GM12878 (cell line): ENCODE results near the gene LRP5. TPM values are rescaled to one million over a fixed set of nuclear protein-coding genes. Genes with fewer than 3 reads are reported as not detected.

ENCODE experiments used
- CREM ChIP-seq: IDR thresholded peaks from 2 replicates; pipeline ENCODE4 v1.6.1; 2014; ENCODE audit warnings: antibody characterized with exemption, low read depth
- EGR1 ChIP-seq, 2 experiments: IDR thresholded peaks; 1 replicate in 1 of 2; 2 replicates in 1 of 2; pipeline ENCODE4 v1.6.1; 2011 to 2012; ENCODE audit warnings: low read depth in 2 of 2, low read length in 2 of 2, borderline replicate concordance in 1 of 2, mild to moderate bottlenecking in 1 of 2, moderate library complexity in 1 of 2
- ETV6 ChIP-seq, 2 experiments: fragments of 450-650 bp in 1 of 2; IDR thresholded peaks in 1 of 2; conservative IDR thresholded peaks in 1 of 2; 2 replicates each; pipeline ENCODE4 v1.6.1; 2014; ENCODE audit warnings: antibody characterized with exemption in 1 of 2, borderline replicate concordance in 1 of 2, low read depth in 1 of 2, mild to moderate bottlenecking in 1 of 2, moderate library complexity in 1 of 2
- FOXK2 ChIP-seq: fragments of 450-650 bp; IDR thresholded peaks from 2 replicates; pipeline ENCODE4 v1.6.1; 2017; ENCODE audit warnings: mild to moderate bottlenecking, moderate library complexity
- MTA3 ChIP-seq: IDR thresholded peaks from 2 replicates; pipeline ENCODE4 v1.6.1; 2012; ENCODE audit warnings: low read length, inconsistent platforms, borderline replicate concordance
- MYB ChIP-seq: fragments of 150-350 bp; IDR thresholded peaks from 2 replicates; pipeline ENCODE4 v1.6.1; 2014; ENCODE audit warnings: mild to moderate bottlenecking, low read depth, low read length, borderline replicate concordance
- NFYB ChIP-seq: IDR thresholded peaks from 2 replicates; pipeline ENCODE4 v1.6.1; 2011; ENCODE audit warnings: low read depth, mild to moderate bottlenecking, low read length, improper control_type of control experiment, moderate library complexity; ENCODE audit not compliant: insufficient read depth
- RCOR1 ChIP-seq: conservative IDR thresholded peaks from 2 replicates; pipeline ENCODE4 v1.6.1; 2012; ENCODE audit warnings: low read depth, low read length, improper control_type of control experiment
- SMAD5 ChIP-seq: IDR thresholded peaks from 2 replicates; pipeline ENCODE4 v1.6.1; 2016; ENCODE audit warnings: antibody characterized with exemption, low read depth
- SREBF2 ChIP-seq: IDR thresholded peaks from 2 replicates; pipeline ENCODE4 v1.6.1; 2012; ENCODE audit warnings: mild to moderate bottlenecking, low read length
- STAT3 ChIP-seq: IDR thresholded peaks from 2 replicates; pipeline ENCODE4 v1.6.1; 2011; ENCODE audit warnings: low read depth, low read length, improper control_type of control experiment
- TARDBP ChIP-seq: IDR thresholded peaks from 2 replicates; pipeline ENCODE4 v1.6.1; 2016; ENCODE audit warnings: borderline replicate concordance
- TCF12 ChIP-seq: IDR thresholded peaks from 2 replicates; pipeline ENCODE4 v1.6.1; 2011; ENCODE audit warnings: low read depth, mild to moderate bottlenecking, low read length
- TCF7 ChIP-seq: IDR thresholded peaks from 2 replicates; pipeline ENCODE4 v1.6.1; 2014; ENCODE audit warnings: antibody characterized with exemption, borderline replicate concordance
- polyA plus RNA-seq, 11 experiments: library from polyadenylated mRNA; depleted of rRNA in 4 of 11; unstranded in 6 of 11; stranded (reverse) in 5 of 11; fragments of >200 nt; fragmentation: Nextera tagmentation in 4 of 11; fragmentation: Illumina TruSeq in 1 of 11; extraction: Ambion mirVana in 4 of 11; extraction: Trizol in 1 of 11; gene quantifications; 1 replicate in 1 of 11; 2 replicates in 10 of 11; pipeline versions ENCODE4 v1.2.1 to v1.2.3, GENCODE V29; 2011 to 2016; ENCODE audit warnings: inconsistent platforms in 2 of 11, missing spikeins in 2 of 11, low read depth in 1 of 11
- total RNA-seq, 4 experiments: library from RNA; depleted of rRNA in 3 of 4; stranded (reverse); fragments of >200 nt in 3 of 4; fragmentation: Illumina TruSeq in 1 of 4; extraction: Trizol in 1 of 4; gene quantifications; 2 replicates each; pipeline versions ENCODE4 v1.2.1 to v1.2.3, GENCODE V29; 2013 to 2021
- TF ChIP-seq, protein P1 (sequence below): fragments of 450-650 bp; IDR thresholded peaks from 2 replicates; pipeline ENCODE4 v1.6.1; 2017; ENCODE audit warnings: mild to moderate bottlenecking, low read depth, inconsistent platforms; ENCODE audit not compliant: poor library complexity, severe bottlenecking
- TF ChIP-seq, protein P2 (sequence below): fragments of 450-650 bp; IDR thresholded peaks from 2 replicates; pipeline ENCODE4 v1.6.1; 2017; ENCODE audit warnings: mild to moderate bottlenecking, moderate library complexity
- TF ChIP-seq, protein P3 (sequence below): fragments of 150-350 bp; IDR thresholded peaks from 2 replicates; pipeline ENCODE4 v1.6.1; 2014; ENCODE audit warnings: mild to moderate bottlenecking, low read depth, low read length
- TF ChIP-seq, protein P4 (sequence below): fragments of 450-650 bp; formaldehyde crosslinking; IDR thresholded peaks from 2 replicates; pipeline ENCODE4 v1.4.0; 2022; ENCODE audit warnings: mild to moderate bottlenecking, moderate library complexity

The LRP5 gene
- total and polyA plus RNA-seq, 10 of the 15 experiments (the other 5 are each of a cell fraction or from before 2014, with no cell fraction given) = 0.37 to 34.0 (median 6.6) TPM

DNA sequence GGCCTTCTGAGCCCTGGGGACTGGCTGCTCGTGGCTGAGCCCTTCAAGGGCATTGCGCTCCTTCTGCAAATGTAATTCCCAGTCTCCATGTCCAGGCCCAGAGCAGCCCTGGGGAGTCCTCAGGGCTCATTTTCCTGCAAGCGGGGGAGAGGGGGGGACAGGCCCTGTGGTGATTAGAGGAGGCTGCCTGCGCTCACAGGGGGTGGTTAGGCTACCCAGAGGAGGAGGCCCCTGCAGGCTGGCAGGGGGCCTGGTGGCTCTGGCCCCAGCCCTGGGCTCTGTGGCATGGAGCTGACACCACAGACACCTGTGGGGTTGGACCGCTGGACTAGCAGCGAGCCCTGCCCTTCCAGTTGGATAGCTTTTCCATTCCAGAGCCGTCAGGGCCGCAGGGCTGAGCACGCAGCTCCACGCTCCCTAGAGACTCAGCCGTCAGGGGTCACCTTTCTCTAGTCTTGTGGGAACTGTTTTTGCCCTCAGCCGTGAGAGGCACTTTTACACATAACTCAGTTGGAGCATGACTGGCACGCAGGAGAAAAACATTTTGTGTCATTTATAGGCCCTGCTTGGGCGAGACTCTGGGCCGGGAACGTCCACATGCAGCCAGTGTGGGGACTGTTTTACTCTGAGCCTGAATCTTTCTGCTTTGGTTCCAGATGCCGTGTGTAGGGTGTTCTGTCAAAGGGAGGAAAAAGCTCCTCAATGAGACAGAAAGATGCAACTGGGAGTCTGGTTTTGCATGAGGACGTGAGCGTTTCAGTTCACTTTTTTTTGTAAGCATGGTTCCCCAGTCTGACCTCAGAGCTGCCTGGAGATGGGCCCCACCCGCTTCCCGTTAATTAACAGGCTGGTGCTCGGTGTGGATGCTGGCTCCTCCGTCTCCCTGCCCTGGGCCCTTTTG lies 58.1 kb downstream of the LRP5 start (continued):
- TF ChIP-seq, protein P1, sequence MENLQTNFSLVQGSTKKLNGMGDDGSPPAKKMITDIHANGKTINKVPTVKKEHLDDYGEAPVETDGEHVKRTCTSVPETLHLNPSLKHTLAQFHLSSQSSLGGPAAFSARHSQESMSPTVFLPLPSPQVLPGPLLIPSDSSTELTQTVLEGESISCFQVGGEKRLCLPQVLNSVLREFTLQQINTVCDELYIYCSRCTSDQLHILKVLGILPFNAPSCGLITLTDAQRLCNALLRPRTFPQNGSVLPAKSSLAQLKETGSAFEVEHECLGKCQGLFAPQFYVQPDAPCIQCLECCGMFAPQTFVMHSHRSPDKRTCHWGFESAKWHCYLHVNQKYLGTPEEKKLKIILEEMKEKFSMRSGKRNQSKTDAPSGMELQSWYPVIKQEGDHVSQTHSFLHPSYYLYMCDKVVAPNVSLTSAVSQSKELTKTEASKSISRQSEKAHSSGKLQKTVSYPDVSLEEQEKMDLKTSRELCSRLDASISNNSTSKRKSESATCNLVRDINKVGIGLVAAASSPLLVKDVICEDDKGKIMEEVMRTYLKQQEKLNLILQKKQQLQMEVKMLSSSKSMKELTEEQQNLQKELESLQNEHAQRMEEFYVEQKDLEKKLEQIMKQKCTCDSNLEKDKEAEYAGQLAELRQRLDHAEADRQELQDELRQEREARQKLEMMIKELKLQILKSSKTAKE = peak; percentile 90
- TF ChIP-seq MTA3 = no peak
- peak; percentile 92; the same call in 1 of the 2 replicates for TF ChIP-seq RCOR1
- no peak for TF ChIP-seq NFYB
- TF ChIP-seq, protein P2, sequence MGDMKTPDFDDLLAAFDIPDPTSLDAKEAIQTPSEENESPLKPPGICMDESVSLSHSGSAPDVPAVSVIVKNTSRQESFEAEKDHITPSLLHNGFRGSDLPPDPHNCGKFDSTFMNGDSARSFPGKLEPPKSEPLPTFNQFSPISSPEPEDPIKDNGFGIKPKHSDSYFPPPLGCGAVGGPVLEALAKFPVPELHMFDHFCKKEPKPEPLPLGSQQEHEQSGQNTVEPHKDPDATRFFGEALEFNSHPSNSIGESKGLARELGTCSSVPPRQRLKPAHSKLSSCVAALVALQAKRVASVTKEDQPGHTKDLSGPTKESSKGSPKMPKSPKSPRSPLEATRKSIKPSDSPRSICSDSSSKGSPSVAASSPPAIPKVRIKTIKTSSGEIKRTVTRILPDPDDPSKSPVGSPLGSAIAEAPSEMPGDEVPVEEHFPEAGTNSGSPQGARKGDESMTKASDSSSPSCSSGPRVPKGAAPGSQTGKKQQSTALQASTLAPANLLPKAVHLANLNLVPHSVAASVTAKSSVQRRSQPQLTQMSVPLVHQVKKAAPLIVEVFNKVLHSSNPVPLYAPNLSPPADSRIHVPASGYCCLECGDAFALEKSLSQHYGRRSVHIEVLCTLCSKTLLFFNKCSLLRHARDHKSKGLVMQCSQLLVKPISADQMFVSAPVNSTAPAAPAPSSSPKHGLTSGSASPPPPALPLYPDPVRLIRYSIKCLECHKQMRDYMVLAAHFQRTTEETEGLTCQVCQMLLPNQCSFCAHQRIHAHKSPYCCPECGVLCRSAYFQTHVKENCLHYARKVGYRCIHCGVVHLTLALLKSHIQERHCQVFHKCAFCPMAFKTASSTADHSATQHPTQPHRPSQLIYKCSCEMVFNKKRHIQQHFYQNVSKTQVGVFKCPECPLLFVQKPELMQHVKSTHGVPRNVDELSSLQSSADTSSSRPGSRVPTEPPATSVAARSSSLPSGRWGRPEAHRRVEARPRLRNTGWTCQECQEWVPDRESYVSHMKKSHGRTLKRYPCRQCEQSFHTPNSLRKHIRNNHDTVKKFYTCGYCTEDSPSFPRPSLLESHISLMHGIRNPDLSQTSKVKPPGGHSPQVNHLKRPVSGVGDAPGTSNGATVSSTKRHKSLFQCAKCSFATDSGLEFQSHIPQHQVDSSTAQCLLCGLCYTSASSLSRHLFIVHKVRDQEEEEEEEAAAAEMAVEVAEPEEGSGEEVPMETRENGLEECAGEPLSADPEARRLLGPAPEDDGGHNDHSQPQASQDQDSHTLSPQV = no peak
- no peak for TF ChIP-seq FOXK2
- TF ChIP-seq CREM = peak; percentile 70; the same call in 1 of the 2 replicates
- TF ChIP-seq, protein P3, sequence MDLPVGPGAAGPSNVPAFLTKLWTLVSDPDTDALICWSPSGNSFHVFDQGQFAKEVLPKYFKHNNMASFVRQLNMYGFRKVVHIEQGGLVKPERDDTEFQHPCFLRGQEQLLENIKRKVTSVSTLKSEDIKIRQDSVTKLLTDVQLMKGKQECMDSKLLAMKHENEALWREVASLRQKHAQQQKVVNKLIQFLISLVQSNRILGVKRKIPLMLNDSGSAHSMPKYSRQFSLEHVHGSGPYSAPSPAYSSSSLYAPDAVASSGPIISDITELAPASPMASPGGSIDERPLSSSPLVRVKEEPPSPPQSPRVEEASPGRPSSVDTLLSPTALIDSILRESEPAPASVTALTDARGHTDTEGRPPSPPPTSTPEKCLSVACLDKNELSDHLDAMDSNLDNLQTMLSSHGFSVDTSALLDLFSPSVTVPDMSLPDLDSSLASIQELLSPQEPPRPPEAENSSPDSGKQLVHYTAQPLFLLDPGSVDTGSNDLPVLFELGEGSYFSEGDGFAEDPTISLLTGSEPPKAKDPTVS = no peak
- no peak for TF ChIP-seq SREBF2
- peak; percentile 62; the same call in 1 of the 2 replicates for TF ChIP-seq TCF12
- TF ChIP-seq EGR1 (IDR thresholded peaks at IDR 0.05; ENCODE audit: borderline replicate concordance in 1 of 2, low read depth in 2 of 2, low read length in 2 of 2) = no peak
- TF ChIP-seq MYB = no peak
- no peak for TF ChIP-seq TCF7
- TF ChIP-seq, protein P4, sequence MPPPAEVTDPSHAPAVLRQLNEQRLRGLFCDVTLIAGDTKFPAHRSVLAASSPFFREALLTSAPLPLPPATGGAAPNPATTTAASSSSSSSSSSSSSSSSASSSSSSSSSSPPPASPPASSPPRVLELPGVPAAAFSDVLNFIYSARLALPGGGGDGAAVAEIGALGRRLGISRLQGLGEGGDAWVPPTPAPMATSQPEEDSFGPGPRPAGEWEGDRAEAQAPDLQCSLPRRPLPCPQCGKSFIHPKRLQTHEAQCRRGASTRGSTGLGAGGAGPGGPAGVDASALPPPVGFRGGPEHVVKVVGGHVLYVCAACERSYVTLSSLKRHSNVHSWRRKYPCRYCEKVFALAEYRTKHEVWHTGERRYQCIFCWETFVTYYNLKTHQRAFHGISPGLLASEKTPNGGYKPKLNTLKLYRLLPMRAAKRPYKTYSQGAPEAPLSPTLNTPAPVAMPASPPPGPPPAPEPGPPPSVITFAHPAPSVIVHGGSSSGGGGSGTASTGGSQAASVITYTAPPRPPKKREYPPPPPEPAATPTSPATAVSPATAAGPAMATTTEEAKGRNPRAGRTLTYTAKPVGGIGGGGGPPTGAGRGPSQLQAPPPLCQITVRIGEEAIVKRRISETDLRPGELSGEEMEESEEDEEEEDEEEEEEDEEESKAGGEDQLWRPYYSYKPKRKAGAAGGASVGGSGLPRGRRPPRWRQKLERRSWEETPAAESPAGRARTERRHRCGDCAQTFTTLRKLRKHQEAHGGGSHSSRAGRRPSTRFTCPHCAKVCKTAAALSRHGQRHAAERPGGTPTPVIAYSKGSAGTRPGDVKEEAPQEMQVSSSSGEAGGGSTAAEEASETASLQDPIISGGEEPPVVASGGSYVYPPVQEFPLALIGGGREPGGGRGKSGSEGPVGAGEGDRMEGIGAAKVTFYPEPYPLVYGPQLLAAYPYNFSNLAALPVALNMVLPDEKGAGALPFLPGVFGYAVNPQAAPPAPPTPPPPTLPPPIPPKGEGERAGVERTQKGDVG = no peak
- no peak for TF ChIP-seq ETV6 (conservative IDR thresholded peaks at IDR 0.05 in 1 of 2, IDR thresholded peaks at IDR 0.05 in 1 of 2; ENCODE audit: borderline replicate concordance in 1 of 2, low read depth in 1 of 2)
- no peak for TF ChIP-seq SMAD5
- 0 out of 2 replicates have a peak, but pooled peaks have one; percentile 63 for TF ChIP-seq STAT3
- no peak for TF ChIP-seq TARDBP
